Gastroesophageal sphincter (tissue), 4 donors: Measurements from ENCODE around the gene MSH5. TPM values are rescaled to one million over a fixed set of nuclear protein-coding genes. Genes with fewer than 3 reads are reported as not detected.
"Not testable (repeated sequence)": the region's sequence is repeated elsewhere in the genome, so short reads cannot be mapped to it uniquely, and the experiment has no call there.

ENCODE experiments used
- ATAC-seq: fragments of 150-250 bp; one replicate; pipeline ENCODE4 v1.9.1; 2016; ENCODE audit warnings: mild to moderate bottlenecking, moderate library complexity
- H3K27ac ChIP-seq, 4 donors: fragments of 200-600 bp; sonication (generic) in 3 of 4; 1 replicate in 3 of 4; 2 replicates in 1 of 4; pipeline ENCODE4 v1.5.1; 2016 to 2019
- H3K27me3 ChIP-seq: fragments of 200-600 bp; sonication (generic); one replicate; pipeline ENCODE4 v1.5.1; 2019
- H3K36me3 ChIP-seq, 2 donors: fragments of 200-600 bp; sonication (generic); one replicate each; pipeline ENCODE4 v1.5.1; 2019; ENCODE audit warnings: control low read depth in 1 of 2
- H3K4me1 ChIP-seq, 3 donors: fragments of 200-600 bp; sonication (generic); 1 replicate in 2 of 3; 2 replicates in 1 of 3; pipeline ENCODE4 v1.5.1; 2016 to 2019; ENCODE audit warnings: control low read depth in 2 of 3
- H3K4me3 ChIP-seq, 2 donors: fragments of 200-600 bp; sonication (generic); one replicate each; pipeline ENCODE4 v1.5.1; 2019; ENCODE audit warnings: mild to moderate bottlenecking in 1 of 2, moderate library complexity in 1 of 2
- H3K9me3 ChIP-seq, 3 donors: fragments of 200-600 bp; sonication (generic); one replicate each; pipeline ENCODE4 v1.5.1; 2017 to 2019; ENCODE audit warnings: control low read depth in 2 of 3
- CTCF ChIP-seq, 4 experiments: fragments of 200-600 bp in 2 of 4; fragments of 450-650 bp in 2 of 4; sonication (generic) in 1 of 4; IDR thresholded peaks; one replicate each; pipeline ENCODE4 v1.5.1; 2017 to 2019; ENCODE audit warnings: antibody characterized with exemption in 4 of 4, mild to moderate bottlenecking in 2 of 4, moderate library complexity in 2 of 4
- EP300 ChIP-seq: sonication (generic); formaldehyde crosslinking; IDR thresholded peaks from one replicate; pipeline ENCODE4 v1.6.1; 2017; ENCODE audit warnings: antibody characterized with exemption, mild to moderate bottlenecking
- POLR2A ChIP-seq, 2 donors: fragments of 450-650 bp; IDR thresholded peaks; one replicate each; pipeline ENCODE4 v1.6.1; 2017; ENCODE audit warnings: antibody characterized with exemption in 2 of 2, mild to moderate bottlenecking in 2 of 2, moderate library complexity in 1 of 2
- POLR2AphosphoS5 ChIP-seq: sonication (generic); formaldehyde crosslinking; IDR thresholded peaks from one replicate; pipeline ENCODE4 v1.6.1; 2017; ENCODE audit warnings: antibody characterized with exemption
- WGBS, 2 donors: methylation state at CpG; one replicate each; pipeline ENCODE4 v1.1.5; 2018; ENCODE audit warnings: low coverage in 1 of 2; 5-methylcytosine and 5-hydroxymethylcytosine counted together
- total RNA-seq, 4 donors: library from RNA; depleted of rRNA; stranded (reverse); fragments of >200 nt; gene quantifications; one replicate each; pipeline ENCODE4 v1.1.0, GENCODE V29; 2016

Gene MSH5
- total RNA-seq, 4 donors from 2014 or later: 1.9 to 12.7 (median 6.7) TPM

- Histone ChIP-seq H3K9me3 (no peaks in the 10 kb centered on the region), H3K27me3 (peaks cover 8% of the 10 kb centered on the region), H3K36me3 (no peaks in the 10 kb centered on the region), H3K4me1 (peaks cover 4 to 16% (median 9%) of the 10 kb centered on the region in 3 donors), H3K27ac (no peak within 1 kb of the TSS), H3K4me3 (no peak within 1 kb of the TSS)
- TF ChIP-seq CTCF (IDR thresholded peaks at IDR 0.05) (no peak), EP300 (no peak), POLR2A (IDR thresholded peaks at IDR 0.05) (no peak), POLR2AphosphoS5 (no peak)
- no peak for ATAC-seq
- whole genome bisulfite sequencing, 2 donors: 60 to 80% methylated on average over 1 to 3 of the region's 3 CpGs
These were observed 33.2 kb upstream of the MSH5 start, which contains the start of gene LY6G6F for GRCh38 chr6:31706599-31706998. LY6G6F (plus strand) TSS chr6:31706866; CDS start chr6:31706907, 41 bp downstream.

GRCh38 chr6:31707701-31708100, 32.1 kb upstream of the MSH5 start:
- TF ChIP-seq POLR2A (IDR thresholded peaks at IDR 0.05): no peak
- TF ChIP-seq EP300: no peak
- no peak for TF ChIP-seq CTCF (IDR thresholded peaks at IDR 0.05)
- TF ChIP-seq POLR2AphosphoS5: no peak
- Histone ChIP-seq H3K9me3 (no peaks in the 10 kb centered on the region), H3K4me1 (peaks cover 0 to 7% (median 4%) of the 10 kb centered on the region in 3 donors), H3K27me3 (peaks cover 8% of the 10 kb centered on the region), H3K36me3 (no peaks in the 10 kb centered on the region), H3K27ac (no peak overlapping the region), H3K4me3 (no peak overlapping the region)
- no peak for ATAC-seq
- WGBS, 2 donors: 100% methylated on average over 1 to 2 of the region's 10 CpGs

- ATAC-seq: no peak
- WGBS, 2 donors: 83 to 96% methylated on average over 2 to 3 of the region's 3 CpGs
These were observed 31.6 kb upstream of the MSH5 start for GRCh38 chr6:31708224-31708623.

GRCh38 chr6:31709157-31709556, 30.6 kb upstream of the MSH5 start:
- H3K4me1 ChIP-seq, H3K36me3 ChIP-seq, ATAC-seq, H3K27me3 ChIP-seq, H3K9me3 ChIP-seq, H3K4me3 ChIP-seq, H3K27ac ChIP-seq: not testable (repeated sequence)
- 81% methylated on average over 5 of the region's 11 CpGs; no CpG with 5 or more reads in 1 of the 2 donors for WGBS, 2 donors

More at GRCh38 chr6:31708224-31708623, 31.6 kb upstream of the MSH5 start:
- peaks cover 8% of the 10 kb centered on the region for H3K27me3 ChIP-seq
- H3K27ac ChIP-seq: no peak overlapping the region
- H3K4me1 ChIP-seq: peaks cover 0 to 7% (median 4%) of the 10 kb centered on the region in 3 donors
- no peaks in the 10 kb centered on the region for H3K36me3 ChIP-seq
- H3K4me3 ChIP-seq: no peak overlapping the region
- TF ChIP-seq CTCF (IDR thresholded peaks at IDR 0.05) (no peak), EP300 (no peak), POLR2A (IDR thresholded peaks at IDR 0.05) (no peak), POLR2AphosphoS5 (no peak)
- H3K9me3 ChIP-seq: no peaks in the 10 kb centered on the region

GRCh38 chr6:31710523-31711219, 29.1 kb upstream of the MSH5 start:
- Histone ChIP-seq H3K4me1 (no peaks in the 10 kb centered on the region), H3K27ac (no peak overlapping the region), H3K9me3 (no peaks in the 10 kb centered on the region), H3K27me3 (peaks cover 8% of the 10 kb centered on the region), H3K36me3 (no peaks in the 10 kb centered on the region), H3K4me3 (no peak overlapping the region)
- TF ChIP-seq EP300: no peak
- TF ChIP-seq CTCF (IDR thresholded peaks at IDR 0.05): no peak
- no peak for TF ChIP-seq POLR2A (IDR thresholded peaks at IDR 0.05)
- TF ChIP-seq POLR2AphosphoS5: no peak
- WGBS, 2 donors: 55 to 58% methylated on average over 1 of the region's 5 CpGs
- no peak for ATAC-seq
